ENCODE data around the gene HOXD10.

DNA sequence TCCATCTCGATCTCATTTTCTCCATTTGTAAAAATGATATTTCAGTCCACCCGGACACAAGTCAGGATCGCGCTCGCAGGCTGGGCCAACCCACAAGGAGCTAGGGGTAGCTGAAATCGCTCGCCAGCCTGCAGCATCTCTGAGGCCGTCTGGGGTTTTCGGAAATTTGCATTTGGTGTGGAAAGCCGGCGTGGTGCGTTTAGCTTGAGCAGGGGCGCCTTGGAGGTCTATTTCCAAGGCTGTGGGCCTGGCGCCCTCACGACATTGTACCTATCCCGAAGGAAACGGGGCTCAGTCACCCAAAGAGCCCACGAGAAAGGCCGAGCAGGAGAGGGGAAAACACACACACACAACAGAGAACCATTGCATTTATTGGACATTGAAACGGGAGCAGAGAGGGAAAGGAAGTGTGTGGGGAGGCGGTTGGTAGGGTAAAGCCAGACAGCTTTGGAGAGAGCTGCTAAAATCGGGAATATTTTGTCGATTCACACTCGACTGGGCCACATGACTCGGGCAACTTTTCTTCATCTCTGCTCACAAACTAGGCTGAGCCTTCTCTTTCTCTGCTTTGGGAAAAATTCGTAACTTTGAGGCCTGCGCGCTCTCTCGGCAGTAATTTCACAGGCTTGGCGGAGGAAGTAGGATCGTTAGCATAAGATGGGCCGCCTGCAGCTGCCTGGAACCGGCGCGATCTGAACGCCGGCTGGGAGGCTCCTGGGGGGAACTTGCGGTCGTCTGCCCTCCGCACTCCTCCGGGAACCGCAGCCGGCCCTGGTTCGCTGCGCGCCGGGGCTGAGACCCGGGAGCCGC, 11.8 kb downstream of the HOXD10 start:
- TF ChIP-seq, protein P1, sequence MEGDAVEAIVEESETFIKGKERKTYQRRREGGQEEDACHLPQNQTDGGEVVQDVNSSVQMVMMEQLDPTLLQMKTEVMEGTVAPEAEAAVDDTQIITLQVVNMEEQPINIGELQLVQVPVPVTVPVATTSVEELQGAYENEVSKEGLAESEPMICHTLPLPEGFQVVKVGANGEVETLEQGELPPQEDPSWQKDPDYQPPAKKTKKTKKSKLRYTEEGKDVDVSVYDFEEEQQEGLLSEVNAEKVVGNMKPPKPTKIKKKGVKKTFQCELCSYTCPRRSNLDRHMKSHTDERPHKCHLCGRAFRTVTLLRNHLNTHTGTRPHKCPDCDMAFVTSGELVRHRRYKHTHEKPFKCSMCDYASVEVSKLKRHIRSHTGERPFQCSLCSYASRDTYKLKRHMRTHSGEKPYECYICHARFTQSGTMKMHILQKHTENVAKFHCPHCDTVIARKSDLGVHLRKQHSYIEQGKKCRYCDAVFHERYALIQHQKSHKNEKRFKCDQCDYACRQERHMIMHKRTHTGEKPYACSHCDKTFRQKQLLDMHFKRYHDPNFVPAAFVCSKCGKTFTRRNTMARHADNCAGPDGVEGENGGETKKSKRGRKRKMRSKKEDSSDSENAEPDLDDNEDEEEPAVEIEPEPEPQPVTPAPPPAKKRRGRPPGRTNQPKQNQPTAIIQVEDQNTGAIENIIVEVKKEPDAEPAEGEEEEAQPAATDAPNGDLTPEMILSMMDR (IDR thresholded peaks at IDR 0.05) = no peak
- TF ChIP-seq POLR2AphosphoS5 (IDR thresholded peaks at IDR 0.05; ENCODE audit: low read depth, low read length) (no peak), TCF7L2 (IDR thresholded peaks at IDR 0.05; ENCODE audit: low read depth, low read length) (no peak), SIN3A (IDR thresholded peaks at IDR 0.05; ENCODE audit: borderline replicate concordance, insufficient read depth, low read depth, low read length) (no peak)
- TF ChIP-seq, protein P2, sequence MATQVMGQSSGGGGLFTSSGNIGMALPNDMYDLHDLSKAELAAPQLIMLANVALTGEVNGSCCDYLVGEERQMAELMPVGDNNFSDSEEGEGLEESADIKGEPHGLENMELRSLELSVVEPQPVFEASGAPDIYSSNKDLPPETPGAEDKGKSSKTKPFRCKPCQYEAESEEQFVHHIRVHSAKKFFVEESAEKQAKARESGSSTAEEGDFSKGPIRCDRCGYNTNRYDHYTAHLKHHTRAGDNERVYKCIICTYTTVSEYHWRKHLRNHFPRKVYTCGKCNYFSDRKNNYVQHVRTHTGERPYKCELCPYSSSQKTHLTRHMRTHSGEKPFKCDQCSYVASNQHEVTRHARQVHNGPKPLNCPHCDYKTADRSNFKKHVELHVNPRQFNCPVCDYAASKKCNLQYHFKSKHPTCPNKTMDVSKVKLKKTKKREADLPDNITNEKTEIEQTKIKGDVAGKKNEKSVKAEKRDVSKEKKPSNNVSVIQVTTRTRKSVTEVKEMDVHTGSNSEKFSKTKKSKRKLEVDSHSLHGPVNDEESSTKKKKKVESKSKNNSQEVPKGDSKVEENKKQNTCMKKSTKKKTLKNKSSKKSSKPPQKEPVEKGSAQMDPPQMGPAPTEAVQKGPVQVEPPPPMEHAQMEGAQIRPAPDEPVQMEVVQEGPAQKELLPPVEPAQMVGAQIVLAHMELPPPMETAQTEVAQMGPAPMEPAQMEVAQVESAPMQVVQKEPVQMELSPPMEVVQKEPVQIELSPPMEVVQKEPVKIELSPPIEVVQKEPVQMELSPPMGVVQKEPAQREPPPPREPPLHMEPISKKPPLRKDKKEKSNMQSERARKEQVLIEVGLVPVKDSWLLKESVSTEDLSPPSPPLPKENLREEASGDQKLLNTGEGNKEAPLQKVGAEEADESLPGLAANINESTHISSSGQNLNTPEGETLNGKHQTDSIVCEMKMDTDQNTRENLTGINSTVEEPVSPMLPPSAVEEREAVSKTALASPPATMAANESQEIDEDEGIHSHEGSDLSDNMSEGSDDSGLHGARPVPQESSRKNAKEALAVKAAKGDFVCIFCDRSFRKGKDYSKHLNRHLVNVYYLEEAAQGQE (IDR thresholded peaks at IDR 0.05; ENCODE audit: insufficient read depth in 1 of 2, low read depth in 2 of 2, low read length in 1 of 2) = no peak

Data from Panc1 (cell line).